ENCODE results near the gene PARD3. TPM values are rescaled to one million over a fixed set of nuclear protein-coding genes. Genes with fewer than 3 reads are reported as not detected.

Gene PARD3
- total RNA-seq, 2 donors from 2014 or later = 59.6 to 74.6 TPM

- H3K27me3 ChIP-seq (ENCODE audit: control insufficient read depth, insufficient read depth, low read length, poor library complexity, severe bottlenecking) = peaks cover 8% of the 10 kb centered on the region
- no peak overlapping the region for H3K4me3 ChIP-seq (ENCODE audit: low read length)
- no peak for DNase-seq
- TF ChIP-seq CTCF (conservative IDR thresholded peaks at IDR 0.05) = no peak
- Mint-ChIP-seq H3K9me3 (no peaks in the 10 kb centered on the region), H3K36me3 (ENCODE audit: low read depth) (no peaks in the 10 kb centered on the region), H3K27ac (no peak overlapping the region), H3K27me3 (ENCODE audit: insufficient read depth) (peaks cover 16% of the 10 kb centered on the region), H3K4me1 (peaks cover 24% of the 10 kb centered on the region), H3K4me3 (no peak overlapping the region)
- H3K9ac ChIP-seq (ENCODE audit: extremely low read depth, low read length, poor library complexity, severe bottlenecking) = no peak overlapping the region
- no peak overlapping the region for H3K27ac ChIP-seq (ENCODE audit: low read depth, low read length)
- WGBS, 2 experiments (ENCODE audit: insufficient coverage in 1 of 2, insufficient read length in 1 of 2) = 94 to 96% methylated on average over 14 to 16 of the region's 16 CpGs
- H3K9me3 ChIP-seq (ENCODE audit: control insufficient read depth, low read length) = no peaks in the 10 kb centered on the region
- H3K4me1 ChIP-seq (ENCODE audit: control insufficient read depth, insufficient read depth, low read length) = no peaks in the 10 kb centered on the region
- H3K36me3 ChIP-seq (ENCODE audit: control insufficient read depth, insufficient read depth, low read length) = no peaks in the 10 kb centered on the region
These were observed 2.0 kb upstream of the PARD3 start for GRCh38 chr10:34817054-34817453.

GRCh38 chr10:34816501-34817002 lies 1.5 kb upstream of the PARD3 start:
- peaks cover 16% of the 10 kb centered on the region for H3K27me3 Mint-ChIP-seq (ENCODE audit: insufficient read depth)
- WGBS, 2 experiments (ENCODE audit: insufficient coverage in 1 of 2, insufficient read length in 1 of 2) = 11 to 20% methylated on average over 7 to 9 of the region's 10 CpGs

GRCh38 chr10:34816085-34816496 lies 995 bp upstream of the PARD3 start:
- H3K4me3 ChIP-seq (ENCODE audit: low read length) = peak overlapping the region; percentile 86
- H3K27me3 ChIP-seq (ENCODE audit: control insufficient read depth, insufficient read depth, low read length, poor library complexity, severe bottlenecking) = peaks cover 8% of the 10 kb centered on the region
- H3K36me3 ChIP-seq (ENCODE audit: control insufficient read depth, insufficient read depth, low read length) = no peaks in the 10 kb centered on the region
- no peaks in the 10 kb centered on the region for H3K9me3 Mint-ChIP-seq
- peaks cover 34% of the 10 kb centered on the region for H3K4me1 Mint-ChIP-seq
- H3K27ac Mint-ChIP-seq = peak overlapping the region; percentile 72
- peaks cover 16% of the 10 kb centered on the region for H3K27me3 Mint-ChIP-seq (ENCODE audit: insufficient read depth)
- 1 to 2% methylated on average over 23 to 24 of the region's 24 CpGs for WGBS, 2 experiments (ENCODE audit: insufficient coverage in 1 of 2, insufficient read length in 1 of 2)
- DNase-seq = no peak
- peak overlapping the region; percentile 26 for H3K9ac ChIP-seq (ENCODE audit: extremely low read depth, low read length, poor library complexity, severe bottlenecking)
- no peaks in the 10 kb centered on the region for H3K9me3 ChIP-seq (ENCODE audit: control insufficient read depth, low read length)
- peak overlapping the region; percentile 76 for H3K4me3 Mint-ChIP-seq
- peaks cover 4% of the 10 kb centered on the region for H3K4me1 ChIP-seq (ENCODE audit: control insufficient read depth, insufficient read depth, low read length)
- H3K36me3 Mint-ChIP-seq (ENCODE audit: low read depth) = no peaks in the 10 kb centered on the region
- no peak overlapping the region for H3K27ac ChIP-seq (ENCODE audit: low read depth, low read length)
- TF ChIP-seq CTCF (conservative IDR thresholded peaks at IDR 0.05) = no peak

More at GRCh38 chr10:34816501-34817002, 1.5 kb upstream of the PARD3 start:
- H3K4me3 ChIP-seq (ENCODE audit: low read length) = peak overlapping the region; percentile 86
- no peaks in the 10 kb centered on the region for H3K36me3 ChIP-seq (ENCODE audit: control insufficient read depth, insufficient read depth, low read length)
- H3K27me3 ChIP-seq (ENCODE audit: control insufficient read depth, insufficient read depth, low read length, poor library complexity, severe bottlenecking) = peaks cover 8% of the 10 kb centered on the region
- H3K9ac ChIP-seq (ENCODE audit: extremely low read depth, low read length, poor library complexity, severe bottlenecking) = no peak overlapping the region
- no peaks in the 10 kb centered on the region for H3K9me3 ChIP-seq (ENCODE audit: control insufficient read depth, low read length)
- H3K4me3 Mint-ChIP-seq = peak overlapping the region; percentile 76
- peaks cover 29% of the 10 kb centered on the region for H3K4me1 Mint-ChIP-seq
- H3K36me3 Mint-ChIP-seq (ENCODE audit: low read depth) = no peaks in the 10 kb centered on the region
- H3K27ac ChIP-seq (ENCODE audit: low read depth, low read length) = no peak overlapping the region
- no peaks in the 10 kb centered on the region for H3K9me3 Mint-ChIP-seq
- H3K27ac Mint-ChIP-seq = no peak overlapping the region
- no peak for TF ChIP-seq CTCF (conservative IDR thresholded peaks at IDR 0.05)
- no peaks in the 10 kb centered on the region for H3K4me1 ChIP-seq (ENCODE audit: control insufficient read depth, insufficient read depth, low read length)
- peak; percentile 67 for DNase-seq

Data from endodermal cell (in vitro differentiated cells).